ENCODE measurements around the gene PGPEP1.
"Not testable (repeated sequence)": the region's sequence is repeated elsewhere in the genome, so short reads cannot be mapped to it uniquely, and the experiment has no call there.

Gene PGPEP1

DNA sequence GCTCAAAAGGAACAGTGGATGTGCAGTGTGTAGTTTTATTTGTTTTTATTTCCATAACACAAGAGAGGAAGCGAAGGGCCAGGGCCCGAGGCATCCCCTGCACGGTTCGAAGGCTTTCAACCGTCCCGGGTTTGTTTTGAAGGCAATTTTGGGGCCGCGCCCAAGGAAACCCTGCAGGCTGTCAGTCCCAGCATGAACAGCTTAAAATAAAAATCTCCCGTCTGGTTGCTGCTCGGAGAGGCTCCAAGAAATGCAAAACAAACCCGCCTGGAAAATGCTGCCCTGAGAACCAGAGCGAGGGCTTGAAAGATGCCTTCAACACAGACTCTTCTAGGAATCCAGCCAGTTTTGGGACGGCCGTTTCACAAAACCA lies 33.5 kb upstream of the PGPEP1 start:
- DNase-seq, result no peak
- in situ Hi-C loops (cut with HindIII; ENCODE audit: low pct_ligation_motif_present, low pct_unique_long_range_greater_than_20kb, low sequenced_read_pairs), result no loop called here

DNA sequence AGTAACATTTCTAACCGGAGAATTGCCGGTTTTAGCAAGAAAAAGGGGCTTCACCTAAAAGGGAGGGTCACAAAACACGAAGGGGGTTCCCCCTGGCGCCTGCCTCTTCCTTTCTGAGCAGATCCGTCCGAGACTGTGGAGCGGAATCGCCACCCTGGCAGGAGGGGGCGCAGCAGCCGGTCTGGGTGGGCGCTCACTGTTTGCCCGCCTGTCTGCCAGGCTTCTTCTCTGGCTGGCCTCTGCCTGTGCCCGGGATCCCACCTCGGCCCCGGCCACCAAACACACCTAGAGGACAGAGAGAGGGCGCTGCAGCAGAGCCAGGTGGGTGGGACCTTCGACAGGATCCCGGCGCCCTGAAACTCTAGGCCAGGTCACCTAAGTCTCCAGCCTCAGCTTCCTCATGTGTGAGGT lies 33.1 kb upstream of the PGPEP1 start:
- no peak for DNase-seq
- in situ Hi-C loops (cut with HindIII; ENCODE audit: low pct_ligation_motif_present, low pct_unique_long_range_greater_than_20kb, low sequenced_read_pairs), result no loop called here

DNA sequence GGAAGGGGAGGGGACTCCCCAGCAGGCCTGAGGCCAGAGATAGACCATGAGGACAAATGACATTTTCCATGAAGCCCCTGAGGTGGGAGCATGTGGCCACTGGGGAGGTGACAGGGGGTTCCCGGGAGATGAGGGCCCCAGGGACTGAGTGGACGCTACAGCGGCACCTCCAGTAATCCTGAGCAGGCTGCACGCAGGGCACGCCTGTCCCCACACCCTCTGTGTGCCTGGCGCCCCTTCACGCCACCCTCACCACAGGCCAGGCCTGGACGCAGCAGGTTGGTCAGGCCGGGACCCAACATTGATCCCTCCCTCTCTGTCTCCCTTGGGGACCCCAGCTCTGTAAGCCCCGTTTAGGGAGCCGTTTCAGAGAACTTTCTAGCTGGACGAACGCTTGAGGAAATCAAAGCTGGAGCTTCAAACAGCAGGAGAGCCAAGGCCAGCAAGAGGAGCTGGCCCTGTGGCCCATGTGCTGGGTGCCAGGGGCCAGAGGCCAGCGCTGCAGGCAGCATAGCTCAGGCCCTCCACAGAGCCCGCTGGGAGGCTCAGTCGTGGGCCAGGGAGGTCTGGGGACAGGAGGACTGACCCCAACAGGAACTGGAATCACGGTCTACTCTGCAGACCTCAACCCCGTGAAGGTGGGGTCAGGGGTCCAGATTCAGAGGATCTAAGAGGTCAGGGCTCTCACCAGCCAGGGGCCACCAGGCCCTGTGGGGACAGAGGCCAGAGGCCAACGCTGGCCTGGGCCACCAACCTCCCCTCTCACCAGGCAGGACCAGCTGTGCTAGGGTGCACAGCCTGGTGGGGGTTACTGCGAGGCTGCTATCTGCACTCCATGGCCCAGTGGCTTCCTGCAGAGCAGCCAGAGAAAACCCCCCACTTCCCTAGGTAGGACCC lies 32.1 kb upstream of the PGPEP1 start:
- in situ Hi-C loops (cut with HindIII; ENCODE audit: low pct_ligation_motif_present, low pct_unique_long_range_greater_than_20kb, low sequenced_read_pairs), result no loop called here
- no peak for DNase-seq

DNA sequence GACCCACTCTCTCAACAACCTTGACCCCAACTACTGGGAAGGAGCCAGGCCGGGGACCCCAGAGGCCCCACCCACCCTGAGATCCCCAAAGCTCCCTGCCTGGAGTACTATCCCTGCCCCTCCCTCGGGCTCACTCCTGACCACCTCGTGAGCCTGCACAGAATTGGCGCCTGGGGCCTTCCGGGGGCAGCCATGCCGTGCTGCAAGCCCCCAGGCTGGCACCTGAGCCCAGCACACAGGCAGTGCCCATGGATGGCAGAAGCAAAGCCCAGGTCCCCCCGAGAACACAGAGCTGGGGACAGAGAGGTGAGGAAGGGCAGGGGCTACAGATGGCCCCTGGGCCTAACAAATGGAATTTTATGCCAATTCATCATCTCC lies 31.5 kb upstream of the PGPEP1 start:
- in situ Hi-C loops (cut with HindIII; ENCODE audit: low pct_ligation_motif_present, low pct_unique_long_range_greater_than_20kb, low sequenced_read_pairs), result no loop called here
- no peak for DNase-seq

DNA sequence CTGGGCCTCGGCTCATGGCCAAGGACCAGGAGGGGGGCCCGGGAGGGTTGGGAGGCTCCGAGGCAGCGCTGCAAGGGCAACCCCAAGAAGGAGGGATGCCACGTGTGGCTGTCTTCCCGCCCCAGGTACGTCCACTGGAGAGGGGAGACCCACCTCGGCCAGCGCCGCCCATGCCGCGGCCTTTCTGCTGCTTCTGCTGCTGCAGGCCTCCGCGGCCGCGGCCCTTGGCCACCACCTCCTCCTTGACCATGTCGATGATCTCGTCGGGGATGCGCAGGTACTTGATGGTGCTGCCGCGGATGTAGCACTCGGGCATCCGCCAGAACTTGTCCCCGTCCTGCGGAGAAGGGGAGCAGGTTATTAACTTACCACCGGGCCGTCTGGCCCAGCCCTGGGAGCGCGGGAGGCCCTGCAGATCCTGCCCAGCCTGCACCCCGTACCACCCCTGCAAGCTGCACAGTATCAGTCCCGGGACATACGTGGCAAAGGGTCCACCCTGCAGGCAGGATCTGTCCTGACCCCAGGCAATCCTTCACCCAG lies 30.8 kb upstream of the PGPEP1 start:
- no peak for DNase-seq
- in situ Hi-C loops (cut with HindIII; ENCODE audit: low pct_ligation_motif_present, low pct_unique_long_range_greater_than_20kb, low sequenced_read_pairs), result no loop called here

DNA sequence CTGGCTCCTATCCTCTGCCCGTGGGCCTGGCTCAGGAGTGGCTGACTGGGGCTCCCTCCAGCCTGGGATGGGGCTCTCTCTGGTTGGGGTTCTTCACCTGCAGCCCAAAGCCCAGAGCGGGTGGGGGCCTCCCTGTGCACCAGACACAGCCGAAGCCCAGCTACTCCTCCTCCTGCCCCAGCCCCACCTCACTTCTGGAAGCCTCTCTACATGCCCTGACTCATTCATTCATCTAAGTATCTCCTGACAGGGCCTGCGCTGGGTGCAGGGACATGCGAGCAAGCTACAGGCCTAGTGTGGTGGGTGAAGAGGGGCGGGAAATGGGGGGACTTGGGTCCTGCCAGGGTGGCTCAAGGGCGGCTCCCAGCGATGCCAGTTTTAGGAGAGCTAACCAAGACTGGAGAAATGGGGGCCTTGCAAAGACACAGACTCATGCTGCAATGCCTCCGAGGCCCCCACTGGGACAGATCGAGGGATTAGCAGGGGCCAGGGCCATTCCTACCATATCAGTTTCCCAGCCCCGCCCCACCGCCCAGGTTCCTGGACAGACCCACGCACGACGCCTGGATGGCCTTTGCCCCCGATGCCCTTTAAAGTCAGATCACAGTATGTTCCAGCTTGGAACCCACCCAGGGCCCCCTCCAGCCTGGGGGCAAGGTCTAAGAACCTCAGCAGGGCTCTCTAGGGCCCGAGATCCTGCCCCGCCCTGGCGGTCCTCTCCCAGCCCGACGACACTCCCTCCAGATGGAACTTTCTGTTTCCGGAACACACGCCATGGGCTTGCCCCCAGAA lies 30.1 kb upstream of the PGPEP1 start:
- in situ Hi-C loops (cut with HindIII; ENCODE audit: low pct_ligation_motif_present, low pct_unique_long_range_greater_than_20kb, low sequenced_read_pairs), result no loop called here
- no peak for DNase-seq

DNA sequence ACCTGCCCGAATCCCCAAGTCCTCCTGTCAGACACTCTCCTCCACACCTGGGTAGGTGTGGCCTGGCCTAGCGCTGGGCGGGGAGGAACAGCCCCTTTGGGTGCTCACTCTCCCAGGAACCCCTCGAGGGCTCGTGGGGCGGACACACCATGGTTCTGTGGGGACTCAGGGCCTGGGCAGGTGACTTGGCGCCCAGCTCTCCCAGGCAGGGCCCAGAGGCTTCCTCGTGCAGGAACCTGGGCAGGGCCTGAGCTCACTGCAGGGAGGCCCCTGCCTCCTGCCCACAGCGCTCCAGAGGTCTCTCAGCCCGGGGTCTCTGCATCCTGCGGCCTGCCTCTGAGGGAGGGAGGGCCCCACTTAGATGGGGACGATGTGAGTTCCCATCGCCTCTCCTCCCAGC lies 29.4 kb upstream of the PGPEP1 start:
- no peak for DNase-seq
- in situ Hi-C loops (cut with HindIII; ENCODE audit: low pct_ligation_motif_present, low pct_unique_long_range_greater_than_20kb, low sequenced_read_pairs), result no loop called here

DNA sequence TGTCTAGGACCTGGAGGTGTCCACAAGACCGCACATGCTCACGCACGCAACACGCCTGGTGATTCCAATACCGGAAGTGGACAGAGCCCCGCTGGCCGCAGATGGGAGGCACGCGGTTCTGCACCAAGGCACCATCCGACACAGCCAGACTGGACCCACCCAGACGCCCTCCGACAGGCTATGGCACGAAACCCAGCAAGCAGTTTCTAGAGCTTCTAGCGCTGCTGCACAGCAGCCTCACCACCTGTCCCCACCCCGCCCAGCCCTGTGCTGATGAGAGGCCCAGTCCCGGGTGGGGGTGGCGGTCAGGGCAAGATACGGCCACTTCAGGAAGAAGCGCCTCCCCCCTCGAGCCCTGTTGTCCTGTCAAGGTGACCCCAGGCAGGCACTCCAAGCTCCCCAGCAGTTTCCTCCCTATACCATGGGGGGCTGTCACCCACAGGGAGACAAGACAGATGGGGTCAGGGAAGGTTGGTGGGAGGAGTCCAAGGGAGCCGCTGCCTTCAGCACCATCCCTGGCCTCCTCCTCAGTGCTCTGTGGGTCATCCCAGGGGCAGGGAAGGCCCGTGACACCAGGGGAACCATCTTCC lies 28.8 kb upstream of the PGPEP1 start:
- DNase-seq, result no peak
- in situ Hi-C loops (cut with HindIII; ENCODE audit: low pct_ligation_motif_present, low pct_unique_long_range_greater_than_20kb, low sequenced_read_pairs), result no loop called here

DNA sequence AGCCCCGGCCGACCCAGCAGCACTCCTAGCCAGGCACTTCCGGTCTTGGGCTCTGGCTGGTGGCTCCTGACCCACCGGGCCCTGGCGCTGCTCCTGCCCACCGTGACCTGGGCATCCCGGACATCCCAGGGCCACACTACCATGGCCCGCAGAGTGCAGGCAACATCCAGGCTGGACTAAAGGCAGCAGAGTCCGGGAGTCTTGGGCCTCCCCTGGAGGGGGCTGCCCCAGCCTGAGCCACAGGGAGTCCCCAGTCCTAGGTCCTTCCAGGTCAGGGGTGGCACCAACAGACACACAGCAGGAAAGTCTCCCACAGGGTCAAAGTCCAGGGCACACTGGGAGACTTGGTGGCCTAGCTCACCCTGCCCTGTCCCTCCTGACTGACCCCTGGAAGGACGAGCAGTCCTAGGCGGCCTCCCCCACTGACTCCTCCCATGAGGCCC lies 28.3 kb upstream of the PGPEP1 start:
- in situ Hi-C loops (cut with HindIII; ENCODE audit: low pct_ligation_motif_present, low pct_unique_long_range_greater_than_20kb, low sequenced_read_pairs), result no loop called here
- DNase-seq, result no peak

DNA sequence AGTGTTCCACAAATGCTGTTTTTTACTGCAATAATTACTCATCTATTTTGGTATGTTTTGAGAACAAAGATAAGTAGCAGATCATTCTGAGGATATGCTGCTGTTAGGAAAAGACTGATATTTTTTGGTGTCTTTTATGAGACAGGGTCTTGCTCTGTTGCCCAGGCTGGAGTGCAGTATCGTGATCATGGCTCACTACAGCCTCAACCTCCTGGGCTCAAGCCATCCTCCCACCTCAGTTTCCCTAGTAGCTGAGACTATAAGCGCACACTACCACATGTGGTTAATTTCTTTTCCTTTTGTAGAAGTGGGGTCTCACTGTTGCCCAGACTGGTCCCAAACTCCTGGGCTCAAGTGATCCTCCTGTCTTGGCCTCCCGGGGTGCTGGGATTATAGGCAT lies 27.0 kb upstream of the PGPEP1 start:
- no peak for DNase-seq
- in situ Hi-C loops (cut with HindIII; ENCODE audit: low pct_ligation_motif_present, low pct_unique_long_range_greater_than_20kb, low sequenced_read_pairs), result no loop called here

DNA sequence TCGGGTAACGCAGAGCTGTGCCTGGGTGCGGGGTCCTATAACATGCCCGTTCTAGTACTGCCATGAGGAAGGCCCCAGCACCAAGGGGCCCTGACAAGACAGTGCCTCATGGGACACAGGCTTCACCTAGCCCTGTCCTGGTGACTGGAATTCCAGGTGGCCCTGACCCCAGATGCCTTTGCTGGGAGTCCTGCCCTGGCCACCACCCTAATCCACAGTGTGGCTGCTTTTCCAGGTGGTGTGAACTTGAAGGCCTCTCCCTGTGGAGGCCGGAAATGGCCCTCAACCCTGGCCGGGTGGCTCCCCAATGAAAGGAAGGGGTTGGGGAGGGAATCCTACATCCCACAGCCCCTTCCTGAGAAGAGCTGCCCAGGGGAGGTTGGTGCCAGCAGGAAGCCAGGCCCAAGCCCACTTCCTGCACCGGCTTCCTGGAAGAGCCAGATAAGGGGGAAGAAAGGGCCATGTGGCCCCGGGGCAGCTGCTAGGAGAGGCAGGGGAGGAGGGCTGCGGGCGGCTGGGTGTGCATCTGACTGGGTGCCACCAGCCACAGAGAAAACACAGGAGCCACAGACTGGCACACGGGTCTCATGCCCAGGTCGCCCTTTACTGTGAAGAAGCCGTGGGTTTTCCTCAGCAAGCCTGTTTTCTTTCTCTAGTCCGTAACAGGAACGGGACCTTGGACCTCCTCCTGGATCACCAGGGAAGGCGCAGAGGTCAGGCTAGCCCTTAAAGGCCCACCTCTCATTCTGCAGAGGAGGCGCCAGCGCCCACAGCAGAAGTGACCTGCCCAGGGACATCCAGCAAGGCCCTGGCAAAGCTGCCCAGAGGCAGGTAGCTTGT lies 22.2 kb upstream of the PGPEP1 start:
- DNase-seq, result no peak
- in situ Hi-C loops (cut with HindIII; ENCODE audit: low pct_ligation_motif_present, low pct_unique_long_range_greater_than_20kb, low sequenced_read_pairs), result no loop called here

DNA sequence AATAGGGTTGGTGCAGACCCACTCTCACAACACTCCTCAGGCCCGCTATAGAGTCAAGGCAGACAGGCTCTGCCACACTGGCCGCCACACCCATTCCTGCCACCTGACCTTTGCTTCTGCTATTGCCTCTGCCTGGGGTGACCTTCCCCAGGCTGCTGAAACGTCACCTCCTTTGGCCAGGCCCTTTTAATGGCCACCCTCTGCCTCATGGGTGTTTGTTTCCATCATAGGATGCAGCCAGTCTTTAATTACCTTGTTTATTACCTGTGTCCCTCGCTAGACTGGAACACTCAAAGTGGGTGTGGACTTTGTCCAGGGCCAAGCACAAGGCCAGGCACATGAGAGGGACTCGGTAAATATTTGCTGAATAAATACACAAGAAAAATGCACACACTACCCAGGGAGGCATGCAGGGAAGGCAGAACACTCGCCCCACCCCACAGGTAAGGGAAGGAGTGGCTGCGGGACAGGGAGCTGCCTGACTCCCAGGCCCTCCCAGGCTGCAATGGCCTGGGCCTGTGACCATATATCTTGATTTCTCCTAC lies 20.7 kb upstream of the PGPEP1 start:
- DNase-seq, result no peak
- in situ Hi-C loops (cut with HindIII; ENCODE audit: low pct_ligation_motif_present, low pct_unique_long_range_greater_than_20kb, low sequenced_read_pairs), result no loop called here

DNA sequence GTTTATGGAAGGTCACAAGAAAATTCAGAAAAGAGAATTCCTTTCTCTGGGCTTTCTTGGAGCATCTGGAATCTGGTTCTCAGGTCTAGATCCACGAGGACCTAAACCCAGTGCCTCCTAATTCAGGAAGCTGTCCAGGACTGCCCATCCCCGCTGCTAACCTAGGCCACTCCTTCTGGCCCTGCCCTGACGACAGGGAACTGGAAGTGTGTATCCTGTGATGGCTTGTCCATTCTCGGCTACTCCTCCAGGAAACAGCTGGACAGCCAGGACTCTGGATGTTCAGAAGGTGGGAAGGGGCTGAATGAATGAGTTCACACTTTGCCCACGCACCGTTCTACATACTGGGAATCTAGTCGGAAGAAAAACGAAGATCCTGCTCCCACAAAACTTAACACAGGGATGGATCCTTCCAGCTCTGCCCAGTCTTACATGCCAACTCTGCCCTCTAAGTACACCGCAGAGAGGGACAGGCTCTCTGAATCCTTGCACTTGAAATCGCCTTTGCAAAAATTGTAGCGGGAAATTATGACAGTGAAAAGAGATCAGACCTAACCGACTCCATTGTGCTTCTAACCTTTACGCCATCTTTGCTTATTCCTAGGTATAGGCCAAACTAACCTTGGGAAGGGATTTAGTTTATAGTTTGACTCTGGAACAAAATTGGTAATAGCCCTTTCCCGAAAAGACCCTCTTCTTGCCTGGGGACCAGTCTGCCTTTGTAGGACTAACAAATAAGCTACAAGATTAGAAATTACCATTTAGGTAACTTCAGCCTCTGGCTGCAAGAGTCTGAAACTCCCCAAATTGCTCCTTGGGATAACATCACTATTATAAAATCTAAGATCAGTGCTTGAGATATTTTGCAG lies 19.3 kb upstream of the PGPEP1 start:
- DNase-seq, result no peak
- in situ Hi-C loops (cut with HindIII; ENCODE audit: low pct_ligation_motif_present, low pct_unique_long_range_greater_than_20kb, low sequenced_read_pairs), result no loop called here

DNA sequence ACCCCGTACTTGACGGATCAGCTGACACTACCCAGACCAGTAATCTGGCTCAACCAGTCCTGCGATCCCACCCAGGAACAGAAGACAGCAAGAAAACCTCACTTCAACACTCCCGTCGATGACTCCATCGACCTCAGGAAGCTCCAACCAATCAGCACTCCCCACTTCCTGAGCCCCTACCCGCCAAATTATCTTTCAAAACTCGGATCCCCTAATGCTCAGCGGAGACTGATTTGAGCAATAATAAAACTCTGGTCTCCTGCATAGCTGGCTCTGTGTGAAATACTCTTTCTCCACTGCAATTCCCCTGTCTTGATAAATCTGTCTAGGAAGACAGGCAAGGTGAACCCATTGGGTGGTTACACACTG lies 18.7 kb upstream of the PGPEP1 start:
- in situ Hi-C loops (cut with HindIII; ENCODE audit: low pct_ligation_motif_present, low pct_unique_long_range_greater_than_20kb, low sequenced_read_pairs), result no loop called here
- DNase-seq, result no peak

DNA sequence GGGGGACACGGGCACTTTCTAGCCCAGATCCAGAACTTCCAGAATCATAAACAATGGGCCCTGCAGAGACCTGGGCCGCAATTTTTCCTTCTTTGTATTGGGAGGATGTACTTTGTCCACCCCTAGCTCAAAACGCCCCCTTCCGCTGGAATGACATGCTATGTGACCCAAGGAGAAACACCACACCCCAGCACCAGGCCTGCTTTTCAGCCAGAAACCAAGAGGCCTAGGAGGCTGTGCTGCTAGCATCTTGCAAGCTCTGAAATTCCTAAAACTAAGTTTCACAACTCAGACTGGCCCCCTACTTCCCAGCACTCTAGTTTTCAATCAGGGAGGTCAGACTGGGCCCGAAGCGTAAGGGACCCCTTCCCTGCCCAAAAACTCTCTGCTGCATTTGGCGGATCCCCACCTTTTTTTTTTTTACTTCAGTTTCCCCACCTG lies 18.1 kb upstream of the PGPEP1 start:
- DNase-seq, result peak; percentile 61
- in situ Hi-C loops (cut with HindIII; ENCODE audit: low pct_ligation_motif_present, low pct_unique_long_range_greater_than_20kb, low sequenced_read_pairs), result no loop called here

DNA sequence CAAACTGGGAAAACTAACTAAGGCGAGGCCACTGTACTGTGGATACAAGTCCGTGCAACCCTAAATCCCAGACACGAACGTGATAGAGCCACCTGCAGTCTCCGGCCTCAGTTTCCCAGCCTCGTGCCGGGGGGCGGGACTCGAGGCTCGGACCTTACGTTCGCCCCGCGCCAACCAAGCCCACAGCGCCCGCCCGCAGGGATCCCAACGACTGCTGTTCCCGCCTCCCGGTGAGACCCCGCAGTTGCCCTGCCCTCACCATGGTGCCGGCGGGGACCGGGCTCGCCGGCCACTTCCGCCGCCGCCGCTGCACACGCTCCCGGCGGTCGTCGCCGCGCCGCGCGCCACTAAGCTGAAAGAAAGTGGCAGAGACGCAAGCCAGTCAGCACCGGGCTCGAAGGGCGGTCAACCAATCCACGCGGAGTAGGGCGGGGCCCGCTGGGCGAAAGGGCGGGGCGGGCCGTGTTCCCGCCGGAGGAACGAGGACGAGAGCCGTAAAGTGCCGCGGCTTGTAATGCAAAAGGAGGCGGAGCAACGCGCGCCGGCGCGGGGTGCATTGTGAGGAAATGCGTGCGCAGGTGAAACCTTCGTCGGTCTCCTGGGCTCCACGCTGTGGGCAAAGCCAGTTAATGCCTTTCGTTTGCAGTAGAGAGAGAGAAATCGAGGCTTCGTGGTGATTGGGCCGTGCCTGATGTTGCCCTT lies 17.5 kb upstream of the PGPEP1 start, which contains the start of gene LSM4:
TSS of gene LSM4 (minus strand) at position 318 of the 702 bp plus-strand sequence. CDS start at position 262, 56 bp downstream.
- peak; percentile 96 for DNase-seq
- in situ Hi-C loops (cut with HindIII; ENCODE audit: low pct_ligation_motif_present, low pct_unique_long_range_greater_than_20kb, low sequenced_read_pairs), result no loop called here

DNA sequence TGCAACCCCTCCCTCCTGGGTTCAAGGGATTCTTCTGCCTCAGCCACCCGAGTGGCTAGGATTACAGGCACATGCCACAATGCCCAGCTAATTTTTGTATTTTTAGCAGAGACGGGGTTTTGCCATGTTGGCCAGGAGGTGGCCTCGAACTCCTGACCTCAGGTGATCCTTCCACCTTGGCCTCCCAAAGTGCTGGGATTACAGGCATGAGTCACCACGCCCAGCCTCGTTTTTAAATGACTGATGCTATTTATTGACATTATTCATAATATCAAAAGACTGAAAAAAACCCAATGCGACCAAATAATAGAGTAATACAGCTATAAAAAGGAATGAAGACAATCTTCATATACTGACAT lies 16.0 kb upstream of the PGPEP1 start:
- in situ Hi-C loops (cut with HindIII; ENCODE audit: low pct_ligation_motif_present, low pct_unique_long_range_greater_than_20kb, low sequenced_read_pairs); DNase-seq: not testable (repeated sequence)
